HG03432 (cell line): ENCODE results near the gene BHLHE40.
A peak's percentile ranks its signal among the peaks of the same experiment; 100 is the strongest.

Experiments used
- ATAC-seq: cut with Tn5 transposase; IDR thresholded peaks from one replicate; pipeline ENCODE4 v1.9.1; 2021; ENCODE audit warnings: mild to moderate bottlenecking, moderate library complexity; ENCODE audit not compliant: unreplicated experiment

Gene BHLHE40

DNA sequence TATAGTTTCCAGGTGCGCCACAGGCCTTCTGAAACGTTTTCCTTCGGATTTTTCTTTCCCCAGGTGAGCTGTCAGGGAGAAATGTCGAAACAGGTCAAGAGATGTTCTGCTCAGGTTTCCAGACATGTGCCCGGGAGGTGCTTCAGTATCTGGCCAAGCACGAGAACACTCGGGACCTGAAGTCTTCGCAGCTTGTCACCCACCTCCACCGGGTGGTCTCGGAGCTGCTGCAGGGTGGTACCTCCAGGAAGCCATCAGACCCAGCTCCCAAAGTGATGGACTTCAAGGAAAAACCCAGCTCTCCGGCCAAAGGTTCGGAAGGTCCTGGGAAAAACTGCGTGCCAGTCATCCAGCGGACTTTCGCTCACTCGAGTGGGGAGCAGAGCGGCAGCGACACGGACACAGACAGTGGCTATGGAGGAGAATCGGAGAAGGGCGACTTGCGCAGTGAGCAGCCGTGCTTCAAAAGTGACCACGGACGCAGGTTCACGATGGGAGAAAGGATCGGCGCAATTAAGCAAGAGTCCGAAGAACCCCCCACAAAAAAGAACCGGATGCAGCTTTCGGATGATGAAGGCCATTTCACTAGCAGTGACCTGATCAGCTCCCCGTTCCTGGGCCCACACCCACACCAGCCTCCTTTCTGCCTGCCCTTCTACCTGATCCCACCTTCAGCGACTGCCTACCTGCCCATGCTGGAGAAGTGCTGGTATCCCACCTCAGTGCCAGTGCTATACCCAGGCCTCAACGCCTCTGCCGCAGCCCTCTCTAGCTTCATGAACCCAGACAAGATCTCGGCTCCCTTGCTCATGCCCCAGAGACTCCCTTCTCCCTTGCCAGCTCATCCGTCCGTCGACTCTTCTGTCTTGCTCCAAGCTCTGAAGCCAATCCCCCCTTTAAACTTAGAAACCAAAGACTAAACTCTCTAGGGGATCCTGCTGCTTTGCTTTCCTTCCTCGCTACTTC lies 3.8 kb downstream of the BHLHE40 start:
- no peak for ATAC-seq

GRCh38 chr3:4983739-4984510 lies 4.7 kb downstream of the BHLHE40 start:
- peak; percentile 55 for ATAC-seq

DNA sequence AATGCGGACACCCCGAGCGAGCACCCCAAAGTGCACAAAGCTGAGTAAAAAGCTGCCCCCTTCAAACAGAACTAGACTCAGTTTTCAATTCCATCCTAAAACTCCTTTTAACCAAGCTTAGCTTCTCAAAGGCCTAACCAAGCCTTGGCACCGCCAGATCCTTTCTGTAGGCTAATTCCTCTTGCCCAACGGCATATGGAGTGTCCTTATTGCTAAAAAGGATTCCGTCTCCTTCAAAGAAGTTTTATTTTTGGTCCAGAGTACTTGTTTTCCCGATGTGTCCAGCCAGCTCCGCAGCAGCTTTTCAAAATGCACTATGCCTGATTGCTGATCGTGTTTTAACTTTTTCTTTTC lies 5.3 kb downstream of the BHLHE40 start:
- no peak for ATAC-seq

DNA sequence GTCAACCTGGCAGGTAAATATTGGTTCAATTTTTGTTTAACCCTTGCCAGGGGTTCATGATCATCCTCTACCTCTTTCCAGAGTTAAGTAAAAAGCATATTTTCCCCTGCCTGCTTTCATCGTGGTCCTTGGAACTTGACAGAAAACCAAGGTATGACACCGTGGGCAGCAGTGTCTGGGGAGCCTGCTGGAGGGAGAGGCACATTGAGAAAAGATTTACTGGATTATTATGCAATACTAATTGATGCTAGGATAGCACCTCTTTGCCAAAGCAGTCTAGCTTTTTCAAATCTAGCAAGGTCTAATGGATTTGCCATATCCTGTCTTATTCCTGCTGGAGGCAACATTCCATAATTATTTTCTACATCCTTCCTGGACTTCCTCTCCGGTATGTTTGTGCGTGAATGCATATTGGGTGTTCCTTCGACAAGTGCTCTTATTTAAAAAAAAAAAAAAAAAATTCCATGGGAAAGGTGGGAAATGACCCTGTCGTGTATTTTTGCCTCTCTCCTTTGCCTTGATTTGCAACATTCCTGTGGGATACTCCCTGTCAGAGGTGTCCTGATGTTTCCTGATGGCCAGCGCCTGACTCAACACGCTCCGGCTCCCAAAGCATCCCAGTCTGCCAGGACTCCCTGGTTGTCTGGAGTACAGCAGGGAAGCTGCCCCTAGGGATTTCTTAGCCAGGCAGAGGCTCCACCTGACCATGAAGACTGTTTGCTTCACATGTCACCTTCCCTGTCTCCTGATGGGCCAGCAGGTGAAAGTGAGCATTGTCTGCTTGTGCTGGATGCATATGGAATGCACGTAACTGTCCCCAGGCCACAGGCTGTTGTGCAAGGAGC lies 6.3 kb downstream of the BHLHE40 start:
- no peak for ATAC-seq

- ATAC-seq: peak; percentile 34
These were observed 7.0 kb downstream of the BHLHE40 start for GRCh38 chr3:4986175-4986781.

DNA sequence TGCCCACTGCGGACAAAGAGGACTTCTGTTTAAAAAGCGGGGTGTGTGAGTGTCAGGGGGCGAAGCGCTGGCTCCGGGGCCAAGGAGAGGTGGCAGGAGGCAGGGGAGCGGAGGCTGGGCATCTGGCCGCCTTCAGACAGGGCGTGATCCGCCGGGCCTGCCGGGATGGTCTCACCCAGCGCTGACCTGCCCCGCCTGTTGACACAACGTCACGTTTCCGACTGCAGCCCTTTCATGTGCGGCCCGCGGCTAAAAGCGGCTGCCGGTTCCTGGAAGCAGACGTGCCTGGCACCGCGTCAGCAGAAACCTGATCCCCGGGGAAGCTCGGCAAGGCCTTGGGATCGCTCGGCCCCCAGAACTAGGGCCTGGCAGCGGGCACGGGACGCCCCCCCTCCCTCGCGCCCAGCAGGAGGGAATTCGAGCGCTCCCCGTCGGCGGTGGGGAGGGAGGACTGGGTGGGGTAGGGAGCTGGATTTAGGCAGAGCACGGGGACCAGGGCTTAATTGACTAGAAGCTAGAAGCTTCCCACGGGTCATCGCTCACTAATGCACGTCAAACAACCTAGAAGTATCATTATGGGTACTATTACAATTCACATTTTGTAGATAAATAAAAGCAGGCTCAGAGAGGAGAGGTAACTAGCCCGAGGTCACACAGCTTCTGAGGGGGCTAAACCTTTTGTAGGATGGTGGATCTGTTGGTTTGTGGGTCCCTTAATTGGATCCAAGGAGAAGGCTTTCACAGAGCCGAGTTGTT lies 7.7 kb downstream of the BHLHE40 start:
- ATAC-seq: peak; percentile 71

GRCh38 chr3:4987538-4988296 lies 8.5 kb downstream of the BHLHE40 start:
- no peak for ATAC-seq

DNA sequence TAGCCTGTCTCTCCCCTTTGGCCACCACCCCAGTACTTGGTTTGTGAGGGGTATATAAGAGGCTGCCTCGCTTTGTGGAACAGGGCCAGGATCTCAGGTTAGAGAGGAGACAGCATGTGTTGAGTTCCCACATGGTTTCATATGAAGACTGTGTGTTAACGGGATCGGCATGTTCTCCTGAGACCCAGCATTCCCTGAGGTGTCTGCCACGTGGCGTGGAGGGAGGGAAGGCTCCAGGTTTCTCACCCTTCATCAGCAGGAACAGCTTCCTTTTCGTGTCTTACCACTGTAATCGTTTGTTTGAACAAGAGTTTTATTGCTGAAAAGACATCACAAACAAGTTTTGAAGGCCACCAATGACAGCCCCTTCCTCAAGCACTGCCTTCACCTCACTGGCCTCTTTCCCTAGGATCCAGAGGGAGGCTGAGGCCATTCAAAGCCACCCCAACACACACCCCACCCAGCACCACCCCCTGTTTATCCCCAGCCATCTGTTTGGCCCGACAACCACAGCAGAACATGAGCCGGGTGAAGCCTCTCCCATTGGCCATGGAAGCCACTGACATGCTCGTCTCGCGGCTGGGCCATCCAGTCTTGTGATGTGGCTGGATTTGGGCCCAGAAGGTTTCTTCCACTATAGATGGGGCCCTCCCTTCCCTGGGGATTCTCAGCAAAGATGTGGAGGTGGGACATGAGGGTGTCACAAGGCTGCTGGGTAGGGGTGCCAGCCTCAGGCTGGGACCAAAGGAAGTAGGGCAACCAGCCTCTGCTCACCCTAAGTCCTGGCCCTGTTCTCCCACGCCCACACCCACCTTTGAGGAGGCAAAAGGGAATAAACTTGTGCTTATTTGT lies 10.0 kb downstream of the BHLHE40 start:
- no peak for ATAC-seq

DNA sequence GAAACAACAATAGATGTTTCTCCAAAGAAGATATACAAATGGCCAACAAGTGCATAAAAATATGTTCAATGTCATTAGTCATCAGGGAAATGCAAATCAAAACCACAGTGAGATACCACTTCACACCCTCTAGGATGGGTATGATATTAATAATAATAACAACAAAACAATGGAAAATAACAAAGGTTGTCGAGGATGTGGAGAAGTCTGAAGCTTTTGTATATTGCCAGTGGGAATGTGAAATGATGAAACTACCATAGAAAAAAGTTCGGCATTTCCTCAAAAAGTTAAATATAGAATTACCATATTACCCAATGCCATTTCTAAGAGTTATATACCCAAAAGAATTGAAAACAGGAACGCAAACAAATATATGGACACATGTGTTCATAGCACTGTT lies 10.8 kb downstream of the BHLHE40 start:
- ATAC-seq: no peak

DNA sequence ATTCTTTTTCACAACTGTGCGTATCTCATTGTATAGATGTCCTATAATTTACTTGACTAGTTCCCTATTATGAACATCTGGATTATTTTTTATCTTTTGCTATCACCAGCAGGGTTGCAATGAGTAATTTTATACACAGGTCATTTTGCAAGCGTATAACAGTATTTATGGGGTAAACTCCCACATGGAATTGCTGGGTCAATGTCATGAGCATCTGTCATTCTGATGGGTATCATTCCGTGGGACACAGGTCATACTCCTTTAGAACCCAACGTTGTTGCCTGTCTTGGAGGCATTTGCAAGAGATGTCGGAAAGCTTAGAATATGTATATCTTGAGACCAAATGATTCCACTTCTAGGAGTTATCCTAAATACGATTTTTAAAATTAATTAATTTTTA lies 12.9 kb downstream of the BHLHE40 start:
- ATAC-seq: no peak

DNA sequence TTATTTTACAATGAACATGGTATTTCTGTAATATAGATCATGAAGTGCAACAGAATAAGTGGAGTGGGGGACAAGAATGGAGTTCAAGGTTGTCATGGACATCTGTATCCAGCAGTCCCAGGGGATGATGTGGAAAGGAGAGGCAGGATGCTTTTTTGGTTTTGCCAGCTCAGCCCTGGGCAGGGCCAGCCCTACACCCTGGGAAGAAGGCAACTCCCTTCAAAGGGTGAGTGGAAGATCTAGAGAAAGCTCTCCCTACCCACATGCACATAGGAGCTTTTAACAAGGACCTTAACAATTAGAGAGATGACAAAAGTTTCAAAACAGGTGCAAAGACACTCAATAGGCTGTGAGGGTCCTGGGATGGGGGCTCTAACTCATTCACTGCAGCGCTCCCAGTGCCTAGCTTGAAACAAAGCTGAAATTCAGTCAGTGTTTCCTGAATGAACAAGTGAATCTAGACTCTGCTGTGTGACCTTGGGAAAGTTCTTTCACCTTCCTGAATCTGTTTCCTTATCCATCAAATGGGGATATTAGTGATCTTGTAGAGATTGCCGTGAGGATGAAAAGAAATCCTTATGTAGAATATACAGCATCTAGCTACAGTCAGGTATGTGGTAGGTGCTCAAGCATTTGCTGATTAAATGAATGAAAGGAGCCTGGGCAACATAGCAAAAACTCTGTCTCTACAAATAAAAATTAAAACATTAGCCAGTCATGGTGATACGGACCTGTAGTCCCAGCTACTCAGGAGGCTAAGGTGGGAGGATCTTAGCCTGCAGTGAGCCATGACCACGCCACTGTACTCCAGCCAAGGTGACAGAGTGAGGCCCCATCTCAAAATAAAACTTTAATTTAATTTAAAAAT lies 14.3 kb downstream of the BHLHE40 start:
- ATAC-seq: no peak

DNA sequence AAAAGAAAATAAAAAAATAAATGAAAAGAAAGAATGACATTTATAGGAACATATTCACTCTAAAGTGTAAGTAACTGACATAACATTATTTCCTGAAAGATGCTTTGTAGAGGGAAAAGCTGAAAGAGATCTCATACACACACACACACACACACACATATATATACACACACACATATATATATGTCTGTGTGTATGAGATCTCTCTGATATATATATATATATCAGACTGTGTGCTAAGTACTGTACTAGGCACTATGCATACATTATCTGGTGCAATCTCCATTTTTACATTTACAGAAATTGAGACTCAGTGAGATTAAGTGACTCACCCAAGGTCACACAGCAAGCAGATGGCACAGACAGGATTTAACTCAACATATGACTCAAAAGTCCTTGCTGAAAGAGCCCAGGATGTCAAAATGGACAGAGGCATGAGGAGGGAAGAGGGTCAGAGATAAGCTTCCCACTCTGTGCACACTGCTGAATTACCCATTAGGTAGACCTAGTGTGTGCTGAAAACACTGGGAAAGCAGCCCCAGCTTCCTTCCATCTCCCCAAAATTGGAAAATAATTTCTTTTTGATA lies 15.0 kb downstream of the BHLHE40 start:
- peak; percentile 41 for ATAC-seq

DNA sequence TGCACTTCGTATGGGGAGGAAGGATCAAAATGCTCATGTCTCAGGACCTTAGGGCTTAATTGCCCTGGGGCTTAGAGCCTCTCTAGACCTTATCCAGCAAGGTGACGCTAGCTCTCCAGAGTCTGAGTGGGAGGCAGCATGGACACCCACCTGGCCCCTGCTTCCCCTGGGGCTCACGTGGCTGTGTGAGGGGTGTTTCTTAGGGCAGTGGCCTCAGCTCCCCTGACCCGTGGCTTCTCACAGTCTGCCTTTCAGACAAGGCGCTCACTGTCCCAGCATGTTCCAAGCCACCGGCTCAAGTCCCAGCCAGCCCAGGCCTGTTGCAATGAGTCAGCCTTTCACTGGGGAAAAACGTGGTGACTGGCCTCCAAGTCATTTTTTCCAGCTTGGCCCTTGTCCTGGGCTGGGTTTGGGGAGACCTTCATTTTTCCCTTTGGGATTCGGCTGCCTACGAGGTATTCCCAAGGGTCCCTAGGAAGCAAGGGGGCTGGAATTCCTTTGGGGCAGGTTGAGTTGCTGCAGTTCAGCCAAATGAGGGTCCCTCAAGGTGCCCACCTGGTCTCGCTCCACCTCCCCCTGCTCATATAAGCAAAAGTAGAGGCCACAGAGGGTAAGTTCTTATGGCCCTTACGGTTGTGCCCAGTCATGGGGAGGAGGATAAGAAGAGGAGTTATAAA lies 15.7 kb downstream of the BHLHE40 start:
- ATAC-seq: peak; percentile 70

DNA sequence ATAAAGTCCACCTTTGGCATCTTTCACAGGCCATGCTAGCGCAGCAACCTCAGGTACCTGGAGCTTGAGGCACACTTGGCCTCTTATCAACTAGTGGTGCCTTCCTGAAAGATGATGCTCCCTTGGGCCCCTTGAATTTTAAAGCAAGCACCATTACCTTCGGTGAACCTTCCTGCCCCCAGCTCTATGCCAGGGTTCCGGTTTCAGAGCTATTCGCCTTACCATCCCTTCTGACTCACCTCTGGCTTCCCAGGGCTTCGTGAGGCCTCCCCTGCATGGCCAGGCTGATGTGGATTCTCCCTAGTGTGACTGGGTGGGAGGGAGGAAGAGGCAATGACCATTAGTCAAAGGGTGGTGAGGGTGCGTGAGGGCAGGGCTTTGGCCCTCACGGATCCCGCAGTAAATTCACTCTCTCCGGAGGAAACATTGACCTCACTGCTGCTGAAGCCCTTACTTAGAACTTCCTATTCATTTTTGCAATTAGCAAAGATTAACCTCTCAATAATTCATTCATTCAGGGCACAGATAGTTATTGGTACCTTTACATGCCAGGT lies 16.3 kb downstream of the BHLHE40 start:
- no peak for ATAC-seq

GRCh38 chr3:4996223-4996765 lies 17.1 kb downstream of the BHLHE40 start:
- no peak for ATAC-seq

DNA sequence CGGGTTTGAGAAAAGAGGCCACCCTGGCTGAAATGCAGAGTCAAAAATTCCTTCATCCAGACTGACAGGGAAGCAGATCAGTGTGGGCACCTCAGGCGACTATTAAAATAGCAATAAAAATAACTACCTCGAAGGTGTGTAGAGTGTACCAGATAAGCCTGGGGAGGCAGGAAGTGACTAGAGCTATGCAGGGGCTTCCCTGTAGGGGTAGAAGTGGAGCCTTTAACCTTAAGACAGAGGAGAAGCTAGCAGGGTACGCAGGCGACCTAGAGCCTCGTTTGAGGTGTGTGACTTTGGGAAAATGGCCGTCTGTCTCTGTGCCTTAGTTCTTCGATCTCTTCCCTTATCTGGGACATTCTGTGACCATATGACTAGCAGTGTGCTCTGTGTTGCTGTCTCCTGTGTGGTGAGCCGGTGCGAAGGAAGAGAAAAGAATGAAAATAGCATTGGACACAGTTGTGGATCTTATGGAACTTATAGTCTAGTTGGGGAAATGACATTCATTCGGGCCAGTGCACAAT lies 17.6 kb downstream of the BHLHE40 start:
- ATAC-seq: no peak
